HepG2 (cell line): ENCODE results near the gene CPNE4.

Source experiments
- SP1 ChIP-seq, 2 experiments: fragments of 450-650 bp in 1 of 2; sonication (generic) in 1 of 2; formaldehyde crosslinking in 1 of 2; IDR thresholded peaks; 2 replicates each; pipeline versions ENCODE4 v1.4.0 to v1.6.1; 2016 to 2020; ENCODE audit warnings: missing genetic modification reagents in 1 of 2
- SRSF9 ChIP-seq: fragments of 200-400 bp; formaldehyde crosslinking; IDR thresholded peaks from 2 replicates; pipeline ENCODE4 v1.6.1; 2018; ENCODE audit warnings: borderline replicate concordance, mild to moderate bottlenecking, low read depth, low read length; ENCODE audit not compliant: insufficient read depth, poor library complexity, severe bottlenecking
- ZBTB20 ChIP-seq: sonication (generic); formaldehyde crosslinking; IDR thresholded peaks from 2 replicates; pipeline ENCODE4 v1.8.1; 2023; ENCODE audit warnings: missing genetic modification reagents, low read depth, mild to moderate bottlenecking, borderline replicate concordance

GRCh38 chr3:131690800-131691199, 344.0 kb downstream of the CPNE4 start:
- TF ChIP-seq SP1 (IDR thresholded peaks at IDR 0.05) = no peak
- no peak for TF ChIP-seq SP1 (CRISPR knock-in tag; IDR thresholded peaks at IDR 0.05)
- TF ChIP-seq ZBTB20 (CRISPR knock-in tag) = no peak
- TF ChIP-seq SRSF9 = no peak
